GM21367 (cell line): ENCODE results near the gene AZU1.
"Not testable (repeated sequence)": the region's sequence is repeated elsewhere in the genome, so short reads cannot be mapped to it uniquely, and the experiment has no call there.

ENCODE experiments used
- ATAC-seq: cut with Tn5 transposase; IDR thresholded peaks from one replicate; pipeline ENCODE4 v1.9.1; 2021; ENCODE audit not compliant: unreplicated experiment

The AZU1 gene

DNA sequence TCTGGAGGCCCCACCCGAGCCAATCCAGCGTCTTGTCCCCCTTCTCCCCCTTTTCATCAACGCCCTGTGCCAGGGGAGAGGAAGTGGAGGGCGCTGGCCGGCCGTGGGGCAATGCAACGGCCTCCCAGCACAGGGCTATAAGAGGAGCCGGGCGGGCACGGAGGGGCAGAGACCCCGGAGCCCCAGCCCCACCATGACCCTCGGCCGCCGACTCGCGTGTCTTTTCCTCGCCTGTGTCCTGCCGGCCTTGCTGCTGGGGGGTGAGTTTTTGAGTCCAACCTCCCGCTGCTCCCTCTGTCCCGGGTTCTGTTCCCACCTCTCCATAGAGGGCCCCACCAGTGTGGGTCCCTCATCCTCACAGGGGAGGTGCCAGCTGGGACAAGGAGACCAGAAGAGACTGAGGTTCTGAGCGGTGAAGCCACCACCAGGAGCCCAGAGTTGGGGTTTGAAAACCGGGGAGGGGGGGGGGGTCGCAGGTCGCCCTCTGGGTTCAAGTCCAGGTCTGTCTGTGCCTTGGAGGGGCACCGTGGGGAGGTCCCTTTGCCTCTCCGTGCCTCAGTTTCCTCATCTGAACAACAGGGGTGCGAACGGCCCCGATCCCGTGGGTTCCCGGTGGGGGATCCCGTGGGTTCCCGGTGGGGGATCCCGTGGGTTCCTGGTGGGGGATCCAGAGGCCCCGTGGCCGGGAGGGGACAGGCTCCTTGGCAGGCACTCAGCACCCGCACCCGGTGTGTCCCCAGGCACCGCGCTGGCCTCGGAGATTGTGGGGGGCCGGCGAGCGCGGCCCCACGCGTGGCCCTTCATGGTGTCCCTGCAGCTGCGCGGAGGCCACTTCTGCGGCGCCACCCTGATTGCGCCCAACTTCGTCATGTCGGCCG is 24.7 kb downstream of the AZU1 start, which contains the start of gene ELANE:
Gene ELANE, plus strand, starts transcription at position 168 of the 878 bp plus-strand sequence. Its CDS starts 26 bp downstream, at position 194.
- no peak for ATAC-seq

DNA sequence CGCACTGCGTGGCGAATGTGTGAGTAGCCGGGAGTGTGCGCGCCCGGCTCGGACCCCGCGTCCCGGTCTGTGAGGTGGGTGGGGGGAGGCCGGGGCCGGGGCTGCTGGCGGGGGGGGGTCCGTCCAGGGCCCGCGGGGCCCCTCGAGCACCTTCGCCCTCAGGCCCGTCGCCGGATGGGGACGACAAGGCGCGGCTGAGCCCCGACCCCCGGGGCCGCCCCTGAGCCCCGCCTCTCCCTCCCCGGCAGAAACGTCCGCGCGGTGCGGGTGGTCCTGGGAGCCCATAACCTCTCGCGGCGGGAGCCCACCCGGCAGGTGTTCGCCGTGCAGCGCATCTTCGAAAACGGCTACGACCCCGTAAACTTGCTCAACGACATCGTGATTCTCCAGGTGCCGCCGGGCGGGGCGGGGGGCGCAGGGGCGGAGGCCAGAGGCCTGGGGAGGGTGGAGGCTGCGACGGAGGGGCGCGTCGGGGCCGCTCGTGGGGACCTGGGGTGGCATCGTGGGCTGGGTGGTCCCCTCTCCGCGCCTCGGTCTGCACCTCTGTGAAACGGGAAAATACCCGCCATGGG is 25.5 kb downstream of the AZU1 start:
- ATAC-seq = no peak

DNA sequence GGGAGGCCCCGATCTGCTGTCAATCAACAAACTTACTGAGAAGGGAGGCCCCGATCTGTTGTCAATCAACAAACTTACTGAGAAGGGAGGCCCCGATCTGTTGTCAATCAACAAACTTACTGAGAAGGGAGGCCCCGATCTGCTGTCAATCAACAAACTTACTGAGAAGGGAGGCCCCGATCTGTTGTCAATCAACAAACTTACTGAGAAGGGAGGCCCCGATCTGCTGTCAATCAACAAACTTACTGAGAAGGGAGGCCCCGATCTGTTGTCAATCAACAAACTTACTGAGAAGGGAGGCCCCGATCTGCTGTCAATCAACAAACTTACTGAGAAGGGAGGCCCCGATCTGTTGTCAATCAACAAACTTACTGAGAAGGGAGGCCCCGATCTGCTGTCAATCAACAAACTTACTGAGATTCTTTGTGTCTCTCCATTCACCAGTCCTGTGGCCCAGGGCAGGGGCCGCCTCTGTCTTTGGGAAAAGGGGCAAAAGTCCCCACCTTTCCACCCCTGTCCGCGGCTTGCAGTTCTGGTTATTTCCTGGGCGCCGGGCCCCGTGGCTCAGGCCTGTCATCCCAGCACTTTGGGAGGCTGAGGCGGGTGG is 26.1 kb downstream of the AZU1 start:
- ATAC-seq = not testable (repeated sequence)

DNA sequence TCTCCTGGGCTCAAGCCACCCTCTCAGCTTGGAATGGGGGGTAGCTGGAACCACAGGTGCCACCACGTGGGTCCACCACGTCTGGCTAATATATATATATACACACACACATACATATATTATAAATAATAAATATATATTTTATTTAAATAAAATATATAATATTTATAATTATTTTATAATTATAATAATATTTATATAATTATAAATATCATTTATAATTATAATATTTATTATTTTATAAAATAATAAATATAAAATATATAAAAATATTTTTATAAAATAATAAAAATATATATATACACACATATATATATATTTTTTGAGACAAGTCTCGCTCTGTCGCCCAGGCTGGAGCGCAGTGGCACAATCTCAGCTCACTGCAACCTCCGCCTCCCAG is 26.9 kb downstream of the AZU1 start:
- no peak for ATAC-seq

DNA sequence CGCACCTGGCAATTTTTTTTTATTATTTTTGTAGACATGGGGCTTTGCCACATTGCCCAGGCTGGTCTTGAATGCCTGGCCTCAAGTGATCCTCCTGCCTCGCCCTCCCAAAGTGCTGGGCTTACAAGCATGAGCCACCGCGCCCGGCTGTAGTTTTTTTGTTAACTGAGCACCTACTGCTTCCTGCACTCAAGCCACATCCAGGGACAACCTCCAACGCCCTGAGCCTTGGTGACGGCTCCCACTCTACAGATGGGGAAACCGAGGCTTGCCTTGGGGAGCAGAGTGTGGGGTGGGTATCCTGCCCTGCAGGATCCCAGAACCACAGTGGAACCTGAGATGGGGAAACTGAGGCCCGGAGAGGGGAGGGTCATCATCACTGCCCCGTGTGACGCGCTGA is 27.5 kb downstream of the AZU1 start:
- ATAC-seq = no peak

DNA sequence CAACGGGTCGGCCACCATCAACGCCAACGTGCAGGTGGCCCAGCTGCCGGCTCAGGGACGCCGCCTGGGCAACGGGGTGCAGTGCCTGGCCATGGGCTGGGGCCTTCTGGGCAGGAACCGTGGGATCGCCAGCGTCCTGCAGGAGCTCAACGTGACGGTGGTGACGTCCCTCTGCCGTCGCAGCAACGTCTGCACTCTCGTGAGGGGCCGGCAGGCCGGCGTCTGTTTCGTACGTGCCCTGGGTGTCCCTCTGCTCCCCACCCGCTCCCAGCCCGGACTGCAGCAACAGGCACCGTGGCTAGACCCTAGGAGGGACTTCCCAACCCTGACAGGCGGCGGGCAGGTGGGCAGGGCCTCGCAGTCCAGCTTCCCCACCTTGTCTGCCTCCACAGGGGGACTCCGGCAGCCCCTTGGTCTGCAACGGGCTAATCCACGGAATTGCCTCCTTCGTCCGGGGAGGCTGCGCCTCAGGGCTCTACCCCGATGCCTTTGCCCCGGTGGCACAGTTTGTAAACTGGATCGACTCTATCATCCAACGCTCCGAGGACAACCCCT is 28.0 kb downstream of the AZU1 start:
- ATAC-seq = no peak

DNA sequence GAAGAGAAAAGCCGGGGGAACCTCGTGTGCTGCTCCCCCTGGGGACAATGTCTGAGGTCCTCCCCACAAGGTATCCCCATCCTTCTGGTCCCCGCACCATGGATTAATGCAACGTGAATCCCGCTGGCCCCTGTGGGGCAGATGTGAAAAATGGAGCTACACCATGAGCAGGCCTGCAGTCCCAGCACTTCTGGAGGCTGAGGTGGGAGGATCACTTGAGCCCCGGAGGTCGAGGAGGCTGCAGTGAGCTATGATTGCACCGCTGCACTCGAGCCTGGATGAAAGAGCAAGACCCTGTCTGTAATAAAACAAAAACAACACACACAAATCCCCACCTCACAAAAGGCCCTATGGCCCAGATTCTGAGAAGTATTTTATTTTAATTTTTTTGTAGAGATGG is 30.6 kb downstream of the AZU1 start:
- no peak for ATAC-seq

DNA sequence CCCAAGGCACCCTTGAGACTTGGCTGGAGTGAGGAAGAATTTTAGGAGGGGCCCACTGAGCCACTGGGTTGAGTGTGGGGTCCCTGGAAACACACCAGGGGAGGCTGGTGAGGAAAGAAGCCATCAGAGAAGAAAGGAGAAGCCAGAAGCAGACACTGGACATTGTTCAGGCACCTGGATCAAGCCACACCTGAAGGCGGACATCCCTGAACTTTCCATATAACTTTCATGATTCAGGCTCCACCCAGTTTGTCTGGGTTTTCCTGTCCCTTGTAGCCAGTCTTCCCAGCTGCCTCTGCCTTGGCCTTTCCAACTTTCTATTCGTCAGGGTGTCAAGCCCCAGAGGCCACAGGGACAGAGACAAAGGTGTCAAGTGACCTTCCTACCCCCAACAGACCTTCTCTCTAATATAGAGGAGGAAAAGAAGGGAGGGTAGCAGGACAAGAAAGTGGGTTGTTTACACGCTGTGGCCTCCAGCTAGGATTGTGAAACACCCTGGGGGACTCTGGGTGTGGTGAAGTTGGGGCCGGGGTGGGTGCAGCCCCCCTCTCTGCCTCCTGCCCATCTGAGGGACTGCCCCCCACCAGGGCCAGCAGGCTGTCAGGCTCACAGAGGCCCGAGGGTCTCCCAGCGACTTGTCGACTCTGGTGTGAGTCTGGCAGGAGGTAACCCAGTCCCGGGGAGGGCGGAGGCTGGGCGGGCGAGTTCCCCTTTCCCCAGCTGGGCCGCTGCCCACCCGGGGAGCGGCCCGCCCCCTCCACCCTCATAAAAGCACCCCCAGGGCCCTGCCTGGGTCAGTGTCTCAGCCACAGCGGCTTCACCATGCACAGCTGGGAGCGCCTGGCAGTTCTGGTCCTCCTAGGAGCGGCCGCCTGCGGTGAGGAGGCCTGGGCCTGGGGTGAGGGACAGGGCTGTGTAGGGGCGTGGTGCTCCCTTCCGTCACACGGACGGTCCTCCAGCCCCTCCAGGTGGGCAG is 31.5 kb downstream of the AZU1 start, which contains the start of gene CFD:
Gene CFD, plus strand, starts transcription at position 797 of the 976 bp plus-strand sequence. Its CDS starts 26 bp downstream, at position 823.
- no peak for ATAC-seq

DNA sequence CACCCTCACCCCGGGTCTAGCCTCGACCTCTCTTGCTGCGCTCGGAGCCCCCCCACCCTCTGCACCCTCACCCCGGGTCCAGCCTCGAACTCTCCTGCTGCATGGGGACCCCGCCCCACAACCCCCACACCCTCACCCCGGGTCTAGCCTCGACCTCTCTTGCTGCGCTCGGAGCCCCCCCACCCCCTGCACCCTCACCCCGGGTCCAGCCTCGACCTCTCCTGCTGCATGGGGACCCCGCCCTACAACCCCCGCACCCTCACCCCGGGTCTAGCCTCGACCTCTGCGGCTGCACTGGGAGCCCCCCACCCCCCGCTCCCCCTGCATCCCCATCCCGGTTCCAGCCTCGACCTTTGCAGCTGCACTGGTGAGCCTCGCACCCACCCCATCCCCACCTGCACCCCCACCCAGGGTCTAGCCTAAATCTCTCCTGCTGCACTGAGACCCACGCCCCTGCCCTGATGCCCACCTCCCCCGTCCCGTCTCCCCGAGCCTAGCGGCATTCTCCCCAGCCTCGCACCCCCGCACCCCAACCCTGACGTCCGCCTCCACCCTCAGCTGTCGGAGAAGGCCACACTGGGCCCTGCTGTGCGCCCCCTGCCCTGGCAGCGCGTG is 33.6 kb downstream of the AZU1 start:
- no peak for ATAC-seq

DNA sequence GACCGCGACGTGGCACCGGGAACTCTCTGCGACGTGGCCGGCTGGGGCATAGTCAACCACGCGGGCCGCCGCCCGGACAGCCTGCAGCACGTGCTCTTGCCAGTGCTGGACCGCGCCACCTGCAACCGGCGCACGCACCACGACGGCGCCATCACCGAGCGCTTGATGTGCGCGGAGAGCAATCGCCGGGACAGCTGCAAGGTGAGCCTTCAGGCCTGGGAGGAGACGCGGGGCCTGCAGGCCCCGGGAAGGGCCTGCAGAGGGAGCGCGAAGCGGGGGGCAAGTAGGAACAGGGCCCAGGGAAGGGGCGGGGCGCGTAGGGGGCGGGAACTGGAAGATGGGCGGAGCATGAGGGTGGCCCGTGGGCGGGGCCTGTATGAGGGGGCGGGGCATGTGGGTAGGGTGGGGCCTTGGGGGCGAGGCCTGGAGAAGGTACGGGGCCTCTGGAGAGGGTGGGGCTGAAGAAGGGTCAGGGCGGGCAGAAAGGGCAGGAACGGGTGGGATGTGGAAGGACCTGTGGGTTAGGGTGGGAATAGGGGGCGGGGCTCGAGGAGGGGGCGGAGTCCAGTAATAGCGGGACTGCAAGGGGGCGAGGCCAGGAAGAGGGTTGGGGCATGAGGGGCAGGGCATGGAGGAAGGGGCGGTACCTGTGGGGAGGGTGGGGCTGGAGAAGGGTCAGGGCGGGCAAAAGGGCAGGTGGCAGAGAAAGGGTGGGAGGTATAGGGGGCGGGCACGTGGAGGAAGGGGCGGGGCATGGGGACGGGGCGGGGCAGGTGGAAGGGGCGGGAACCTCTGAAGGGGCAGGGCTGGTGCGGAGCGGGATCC is 34.3 kb downstream of the AZU1 start:
- no peak for ATAC-seq

DNA sequence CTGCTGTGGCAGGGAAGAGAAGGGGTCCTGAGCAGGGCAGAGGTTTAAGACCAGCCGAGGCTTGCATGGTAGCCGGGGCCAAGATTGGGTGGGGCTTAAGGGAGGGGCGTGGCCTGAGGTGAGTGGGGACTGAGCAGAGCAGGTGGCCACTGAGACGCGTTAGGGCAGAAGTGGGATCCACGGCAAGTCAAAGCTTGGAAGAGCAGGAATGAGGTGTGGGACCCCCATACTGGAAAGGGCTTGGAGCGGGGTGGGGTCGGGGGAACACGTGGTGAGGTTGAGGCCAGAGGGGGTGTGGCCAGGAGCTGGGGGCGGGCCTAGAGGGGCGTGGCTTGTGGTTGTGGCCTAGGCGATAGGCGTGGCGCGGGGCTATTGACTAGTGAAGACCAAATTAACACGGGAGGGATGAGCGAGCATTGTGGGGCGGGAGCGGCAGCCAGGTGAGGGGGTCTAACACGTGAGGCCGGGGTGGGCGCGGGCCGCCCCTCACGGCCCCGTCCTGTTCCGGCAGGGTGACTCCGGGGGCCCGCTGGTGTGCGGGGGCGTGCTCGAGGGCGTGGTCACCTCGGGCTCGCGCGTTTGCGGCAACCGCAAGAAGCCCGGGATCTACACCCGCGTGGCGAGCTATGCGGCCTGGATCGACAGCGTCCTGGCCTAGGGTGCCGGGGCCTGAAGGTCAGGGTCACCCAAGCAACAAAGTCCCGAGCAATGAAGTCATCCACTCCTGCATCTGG is 35.1 kb downstream of the AZU1 start:
- ATAC-seq = no peak

DNA sequence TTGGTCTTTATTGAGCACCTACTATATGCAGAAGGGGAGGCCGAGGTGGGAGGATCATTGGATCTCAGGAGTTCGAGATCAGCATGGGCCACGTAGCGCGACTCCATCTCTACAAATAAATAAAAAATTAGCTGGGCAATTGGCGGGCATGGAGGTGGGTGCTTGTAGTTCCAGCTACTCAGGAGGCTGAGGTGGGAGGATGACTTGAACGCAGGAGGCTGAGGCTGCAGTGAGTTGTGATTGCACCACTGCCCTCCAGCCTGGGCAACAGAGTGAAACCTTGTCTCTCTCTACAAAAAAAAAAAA is 35.6 kb downstream of the AZU1 start:
- ATAC-seq = no peak

DNA sequence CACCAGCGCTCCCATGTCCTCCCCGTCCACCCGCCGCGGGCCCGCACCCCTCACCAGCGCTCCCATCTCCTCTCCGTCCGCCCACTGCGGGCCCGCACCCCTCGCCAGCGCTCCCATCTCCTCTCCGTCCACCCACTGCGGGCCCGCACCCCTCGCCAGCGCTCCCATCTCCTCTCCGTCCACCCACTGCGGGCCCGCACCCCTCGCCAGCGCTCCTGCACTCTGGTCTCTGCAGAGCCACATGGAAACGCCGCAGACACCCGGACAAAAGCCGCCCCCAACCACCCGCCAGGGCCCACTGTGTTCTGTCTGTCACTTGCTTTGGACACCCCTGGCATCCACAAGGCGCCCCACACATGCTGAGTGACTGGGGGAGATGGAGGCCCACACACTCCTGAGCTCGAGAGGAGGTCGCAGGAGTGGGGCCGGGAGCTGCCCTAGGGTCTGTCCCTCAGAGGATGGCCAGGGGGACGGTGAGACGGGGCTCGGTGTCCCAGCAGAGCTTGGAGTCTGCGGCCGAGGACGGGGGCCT is 39.2 kb downstream of the AZU1 start:
- no peak for ATAC-seq

DNA sequence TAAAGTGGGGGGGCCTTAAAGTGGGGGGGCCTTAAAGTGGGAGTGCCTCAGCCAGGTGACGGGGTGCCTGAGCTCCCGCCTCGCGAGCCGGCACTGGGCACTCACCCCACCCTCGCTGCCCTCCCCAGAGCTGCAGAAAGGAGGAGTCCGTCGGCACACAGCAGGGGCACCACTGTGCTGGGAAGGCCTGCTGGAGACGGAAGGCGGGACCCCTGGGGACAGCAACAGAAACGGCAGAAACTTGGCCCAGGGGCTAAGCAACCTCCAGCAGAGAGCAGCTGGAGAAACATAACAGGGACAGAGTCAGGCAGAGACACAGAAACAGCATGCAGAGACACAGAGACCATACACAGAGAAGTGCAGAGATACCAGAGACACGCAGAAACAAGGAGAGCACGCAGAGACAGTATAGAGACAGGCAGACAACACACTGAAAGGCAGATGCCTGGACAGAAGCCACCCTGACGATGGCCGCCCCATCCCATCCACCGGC is 39.7 kb downstream of the AZU1 start:
- ATAC-seq = no peak

DNA sequence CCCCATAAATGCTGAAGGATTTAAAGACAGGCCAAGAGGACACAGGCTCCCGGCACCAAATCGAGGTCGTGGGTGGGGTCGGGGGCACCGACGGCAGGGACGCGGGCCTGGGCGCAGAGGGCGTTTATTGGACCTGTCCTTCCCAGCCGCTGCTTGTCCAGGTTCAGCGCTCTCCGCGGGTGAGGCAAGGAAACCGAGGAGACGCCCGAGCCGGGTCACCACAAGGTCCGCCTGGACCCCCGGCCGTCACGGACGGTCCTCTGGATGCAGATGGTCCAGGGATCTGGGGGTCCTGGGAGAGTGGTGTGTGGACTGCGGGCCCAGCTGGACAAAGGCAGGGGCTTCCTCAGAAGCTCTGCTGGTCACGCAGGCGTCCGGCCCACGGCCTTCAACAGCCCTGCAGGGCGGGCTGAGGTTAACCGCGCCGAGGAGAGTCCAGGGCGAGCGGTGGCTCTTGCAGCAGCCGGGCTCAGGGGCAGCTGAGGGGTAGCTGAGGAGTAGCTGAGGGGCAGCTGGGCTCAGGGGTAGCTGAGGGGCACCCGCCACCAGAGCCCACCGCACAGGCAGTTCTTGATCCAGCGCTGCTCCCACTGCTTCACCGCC is 40.3 kb downstream of the AZU1 start:
- ATAC-seq = no peak

DNA sequence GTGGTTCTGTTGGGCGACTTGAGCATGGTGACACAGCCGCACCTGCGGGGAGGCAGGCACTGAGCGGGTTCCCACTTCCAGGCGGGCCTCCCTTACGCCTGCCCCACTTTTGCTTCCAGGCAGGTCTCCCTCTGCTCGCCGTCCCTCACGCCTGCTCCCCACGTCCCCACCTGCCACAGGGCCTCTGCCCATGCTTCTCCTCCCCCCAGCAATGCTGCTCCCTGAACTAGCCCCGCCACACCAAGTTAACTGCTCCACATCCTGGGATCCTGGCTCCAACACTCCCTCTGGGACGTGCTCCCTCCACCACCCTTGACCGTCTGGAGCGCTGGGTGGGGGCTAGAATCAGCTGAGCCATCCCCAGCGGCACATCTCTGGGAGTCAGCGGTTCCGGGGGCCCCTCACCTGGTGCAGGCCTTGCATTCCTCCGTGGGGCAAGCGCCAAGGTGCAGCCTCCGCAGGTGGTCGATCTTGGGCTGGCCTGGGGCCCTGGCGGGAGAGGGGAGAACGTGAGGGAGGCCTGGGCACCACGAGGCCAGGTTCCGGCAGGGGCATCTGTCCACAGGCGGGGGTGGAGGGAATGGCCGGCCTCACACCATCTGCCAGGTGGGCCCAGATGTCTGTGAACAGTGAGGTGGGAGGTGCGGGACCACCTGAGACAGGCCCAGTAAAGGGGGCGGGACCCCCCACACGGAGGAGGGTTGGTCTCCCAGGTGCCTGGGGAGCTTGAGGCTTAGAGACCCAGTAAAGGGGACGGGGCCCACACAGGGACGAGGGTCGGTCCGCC is 41.0 kb downstream of the AZU1 start:
- ATAC-seq = no peak
